Smooth muscle cell (in vitro differentiated cells): ENCODE measurements around the gene ALG5. TPM values are rescaled to one million over a fixed set of nuclear protein-coding genes. Genes with fewer than 3 reads are reported as not detected.

Experiments used
- polyA plus RNA-seq: library from polyadenylated mRNA; unstranded; fragments of >200 nt; fragmentation: Nextera tagmentation; extraction: Ambion mirVana; gene quantifications from 2 replicates; pipeline ENCODE4 v1.2.1, GENCODE V29; 2016
- total RNA-seq: library from RNA; depleted of rRNA; stranded (reverse); fragments of >200 nt; gene quantifications from 2 replicates; pipeline ENCODE4 v1.2.3, GENCODE V29; 2014

The ALG5 gene
- total and polyA plus RNA-seq, 2 experiments from 2014 or later = 68.1 to 68.5 TPM

Other genes starting within 250 kb of the ALG5 start
- gene RFXAP, start 180.1 kb downstream of the ALG5 start, total RNA-seq = 0.81 and 1.3 TPM in 2 replicates
- gene RFXAP, start 180.1 kb downstream of the ALG5 start, polyA plus RNA-seq = 1.7 and 2.9 TPM in 2 replicates
- 7.1 and 11.5 TPM in 2 replicates for gene SMAD9, start 79.1 kb downstream of the ALG5 start, total RNA-seq
- gene SMAD9, start 79.1 kb downstream of the ALG5 start, polyA plus RNA-seq = 6.6 and 7.1 TPM in 2 replicates
- gene EXOSC8, start 1.4 kb upstream of the ALG5 start, total RNA-seq = 29.8 and 50.0 TPM in 2 replicates
- gene EXOSC8, start 1.4 kb upstream of the ALG5 start, polyA plus RNA-seq = 73.7 and 86.8 TPM in 2 replicates
- gene SUPT20H, start 60.3 kb upstream of the ALG5 start, total RNA-seq = 86.4 and 116 TPM in 2 replicates
- gene SUPT20H, start 60.3 kb upstream of the ALG5 start, polyA plus RNA-seq = 46.9 and 61.8 TPM in 2 replicates
- gene CSNK1A1L, start 106.3 kb upstream of the ALG5 start, total RNA-seq = not detected in 2 replicates
- not detected in 2 replicates for gene CSNK1A1L, start 106.3 kb upstream of the ALG5 start, polyA plus RNA-seq